GM21447 (cell line): ENCODE measurements around the gene OR51B4.
"Not testable (repeated sequence)": the region's sequence is repeated elsewhere in the genome, so short reads cannot be mapped to it uniquely, and the experiment has no call there.

Source experiments
- ATAC-seq: cut with Tn5 transposase; IDR thresholded peaks from one replicate; pipeline ENCODE4 v1.9.1; 2021; ENCODE audit not compliant: unreplicated experiment

OR51B4 gene

GRCh38 chr11:5297721-5298323, 3.9 kb downstream of the OR51B4 start:
- no peak for ATAC-seq

DNA sequence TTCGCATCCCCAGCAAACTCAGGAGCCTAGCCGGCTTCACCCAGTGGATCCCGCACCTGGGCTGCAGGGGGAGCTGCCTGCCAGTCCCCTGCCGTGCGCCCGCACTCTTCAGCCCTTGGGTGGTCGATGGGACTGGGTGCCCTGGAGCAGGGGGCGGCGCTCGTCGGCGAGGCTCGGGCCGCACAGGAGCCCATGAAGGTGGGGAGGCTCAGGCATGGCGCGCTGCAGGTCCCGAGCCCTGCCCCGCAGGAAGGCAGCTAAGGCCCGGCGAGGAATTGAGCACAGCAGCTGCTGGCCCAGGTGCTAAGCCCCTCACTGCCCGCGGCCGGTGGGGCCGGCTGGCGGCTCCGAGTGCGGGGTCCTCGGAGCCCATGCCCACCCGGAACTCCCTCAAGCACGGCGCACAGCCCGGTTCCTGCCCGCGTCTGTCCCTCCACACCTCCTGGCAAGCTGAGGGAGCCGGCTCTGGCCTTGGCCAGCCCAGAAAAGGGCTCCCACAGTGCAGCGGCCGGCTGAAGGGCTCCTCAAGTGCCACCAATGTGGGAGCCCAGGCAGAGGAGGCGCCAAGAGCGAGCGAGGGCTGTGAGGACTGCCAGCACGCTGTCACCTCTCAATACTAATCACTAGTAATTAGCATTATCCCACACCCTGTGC, 7.3 kb downstream of the OR51B4 start:
- ATAC-seq: not testable (repeated sequence)

- no peak for ATAC-seq
Observed at GRCh38 chr11:5293028-5293427, 8.7 kb downstream of the OR51B4 start.

DNA sequence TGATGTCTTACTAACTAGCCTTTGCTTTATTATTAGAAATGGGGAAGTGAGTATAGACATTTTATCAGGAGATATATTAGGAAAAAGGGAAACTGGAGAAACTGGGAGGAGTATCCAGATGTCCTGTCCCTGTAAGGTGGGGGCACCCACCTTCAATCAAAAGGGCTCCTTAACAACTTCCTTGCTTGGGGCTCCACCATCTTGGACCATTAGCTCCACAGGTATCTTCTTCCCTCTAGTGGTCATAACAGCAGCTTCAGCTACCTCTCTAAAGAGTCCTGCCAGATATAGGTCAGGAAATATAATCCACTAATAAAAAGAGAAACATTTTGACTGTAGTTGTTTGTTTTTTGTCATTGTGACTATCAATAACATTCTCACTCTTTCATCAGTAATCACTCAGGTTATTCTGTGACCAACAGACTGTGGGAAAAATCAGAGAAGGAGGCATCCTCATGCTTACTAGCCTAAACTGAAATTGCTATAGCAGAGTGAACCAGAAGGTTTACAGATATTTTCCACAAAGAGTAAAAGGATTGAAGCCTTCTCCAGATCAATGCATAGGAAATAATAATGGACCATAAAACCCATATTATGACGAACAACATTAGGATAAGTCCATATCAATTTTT, 10.4 kb downstream of the OR51B4 start:
- peak; percentile 92 for ATAC-seq

- ATAC-seq: no peak
Observed at GRCh38 chr11:5290106-5290505, 11.6 kb downstream of the OR51B4 start.

DNA sequence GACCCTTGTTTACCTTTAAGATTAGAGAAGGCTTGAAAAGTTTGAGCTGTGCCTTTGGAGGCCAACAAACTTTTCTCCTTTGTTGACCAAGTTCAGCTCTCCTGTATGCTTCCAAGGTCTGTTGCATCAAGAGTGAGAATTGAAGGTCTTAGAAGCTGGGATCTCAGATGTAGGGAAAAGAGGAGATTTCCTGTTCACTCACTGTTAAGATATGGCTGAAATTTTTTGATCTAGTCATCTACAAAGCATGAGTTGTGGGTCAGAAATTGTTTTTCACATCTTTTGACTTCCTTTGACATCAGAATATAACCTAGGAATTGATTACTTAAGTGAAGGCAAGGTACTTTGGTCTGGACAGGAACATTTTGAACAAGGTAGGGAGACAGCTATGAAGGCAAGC, 12.1 kb downstream of the OR51B4 start:
- no peak for ATAC-seq

DNA sequence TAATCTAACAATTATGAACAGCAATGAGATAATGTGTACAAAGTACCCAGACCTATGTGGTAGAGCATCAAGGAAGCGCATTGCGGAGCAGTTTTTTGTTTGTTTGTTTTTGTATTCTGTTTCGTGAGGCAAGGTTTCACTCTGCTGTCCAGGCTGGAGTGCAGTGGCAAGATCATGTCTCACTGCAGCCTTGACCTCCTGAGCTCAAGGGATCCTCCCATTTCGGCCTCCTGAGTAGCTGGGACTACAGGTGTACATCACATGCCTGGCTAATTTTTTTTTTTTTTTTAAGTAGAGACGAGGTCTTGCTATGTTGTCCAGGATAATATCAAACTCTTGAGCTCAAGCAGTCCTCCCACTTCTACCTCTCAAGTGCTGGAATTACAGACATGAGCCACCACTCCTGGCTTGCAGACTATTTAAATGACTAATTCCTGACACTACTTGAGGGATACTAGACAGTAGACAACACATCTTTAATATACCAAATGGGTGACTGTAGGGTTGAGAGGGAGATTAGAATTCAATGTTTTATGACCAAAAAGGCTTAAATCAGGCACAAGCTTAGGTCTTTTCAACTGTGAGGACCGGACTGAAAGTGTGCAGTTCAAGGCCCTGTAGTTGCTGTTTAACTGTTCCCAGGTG, 12.7 kb downstream of the OR51B4 start:
- ATAC-seq: no peak

DNA sequence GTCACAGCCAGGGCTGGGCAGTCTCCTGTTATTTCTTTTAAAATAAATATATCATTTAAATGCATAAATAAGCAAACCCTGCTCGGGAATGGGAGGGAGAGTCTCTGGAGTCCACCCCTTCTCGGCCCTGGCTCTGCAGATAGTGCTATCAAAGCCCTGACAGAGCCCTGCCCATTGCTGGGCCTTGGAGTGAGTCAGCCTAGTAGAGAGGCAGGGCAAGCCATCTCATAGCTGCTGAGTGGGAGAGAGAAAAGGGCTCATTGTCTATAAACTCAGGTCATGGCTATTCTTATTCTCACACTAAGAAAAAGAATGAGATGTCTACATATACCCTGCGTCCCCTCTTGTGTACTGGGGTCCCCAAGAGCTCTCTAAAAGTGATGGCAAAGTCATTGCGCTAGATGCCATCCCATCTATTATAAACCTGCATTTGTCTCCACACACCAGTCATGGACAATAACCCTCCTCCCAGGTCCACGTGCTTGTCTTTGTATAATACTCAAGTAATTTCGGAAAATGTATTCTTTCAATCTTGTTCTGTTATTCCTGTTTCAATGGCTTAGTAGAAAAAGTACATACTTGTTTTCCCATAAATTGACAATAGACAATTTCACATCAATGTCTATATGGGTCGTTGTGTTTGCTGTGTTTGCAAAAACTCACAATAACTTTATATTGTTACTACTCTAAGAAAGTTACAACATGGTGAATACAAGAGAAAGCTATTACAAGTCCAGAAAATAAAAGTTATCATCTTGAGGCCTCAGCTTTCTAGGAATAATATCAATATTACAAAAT, 13.4 kb downstream of the OR51B4 start:
- no peak for ATAC-seq

GRCh38 chr11:5286901-5287300, 14.8 kb downstream of the OR51B4 start:
- ATAC-seq: no peak

DNA sequence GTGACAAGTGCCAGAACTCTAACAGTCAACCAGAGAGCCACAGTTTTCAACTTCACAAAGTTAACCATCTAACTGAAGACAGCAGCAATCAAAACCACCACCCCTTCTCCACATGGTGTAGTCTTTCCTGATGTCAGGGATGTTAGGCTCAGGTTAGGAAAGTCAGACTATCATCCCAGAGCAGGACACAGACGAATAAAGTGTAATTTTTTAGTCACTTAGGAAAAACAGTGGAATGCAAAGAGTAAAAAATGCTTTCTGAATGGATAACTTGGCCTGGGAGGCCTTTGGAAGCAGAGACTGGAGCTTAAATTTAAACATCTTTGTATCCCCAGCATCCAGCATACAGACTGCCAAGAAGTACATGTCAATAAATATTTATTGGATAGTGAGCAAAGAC, 15.4 kb downstream of the OR51B4 start:
- ATAC-seq: no peak

DNA sequence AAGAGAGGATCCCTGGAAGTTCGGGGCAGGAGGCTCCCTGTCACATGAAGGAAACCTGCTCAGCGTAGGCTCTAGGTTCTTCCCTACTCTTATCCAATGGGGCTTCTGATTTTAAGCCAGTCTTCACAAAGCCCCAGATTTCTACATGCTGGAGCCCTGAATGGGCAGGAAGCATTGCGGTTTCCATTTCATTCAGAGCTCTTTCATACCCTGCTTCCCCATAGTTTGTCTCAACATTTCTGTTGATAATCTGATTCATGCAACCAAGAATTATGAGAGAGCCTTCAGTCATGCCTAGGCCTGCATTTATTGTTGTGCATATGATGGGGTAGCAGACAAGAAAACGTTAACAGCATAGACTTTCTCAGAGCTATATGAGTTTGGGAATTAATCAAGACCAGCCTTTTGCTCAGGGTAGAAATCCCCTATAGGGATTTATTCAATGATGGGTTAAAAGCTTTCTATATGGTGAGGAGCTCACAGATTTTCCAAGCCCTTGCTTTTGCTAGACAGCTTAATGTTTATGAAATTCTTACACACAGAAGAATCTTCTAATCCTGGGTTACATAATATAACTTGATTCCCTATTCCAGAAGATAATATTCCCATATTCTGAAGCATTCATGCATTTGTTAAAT, 15.9 kb downstream of the OR51B4 start:
- no peak for ATAC-seq

DNA sequence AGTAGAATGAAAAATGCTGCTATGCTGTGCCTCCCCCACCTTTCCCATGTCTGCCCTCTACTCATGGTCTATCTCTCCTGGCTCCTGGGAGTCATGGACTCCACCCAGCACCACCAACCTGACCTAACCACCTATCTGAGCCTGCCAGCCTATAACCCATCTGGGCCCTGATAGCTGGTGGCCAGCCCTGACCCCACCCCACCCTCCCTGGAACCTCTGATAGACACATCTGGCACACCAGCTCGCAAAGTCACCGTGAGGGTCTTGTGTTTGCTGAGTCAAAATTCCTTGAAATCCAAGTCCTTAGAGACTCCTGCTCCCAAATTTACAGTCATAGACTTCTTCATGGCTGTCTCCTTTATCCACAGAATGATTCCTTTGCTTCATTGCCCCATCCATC, 17.1 kb downstream of the OR51B4 start:
- ATAC-seq: no peak

- ATAC-seq: no peak
Observed at GRCh38 chr11:5283882-5284281, 17.9 kb downstream of the OR51B4 start.

DNA sequence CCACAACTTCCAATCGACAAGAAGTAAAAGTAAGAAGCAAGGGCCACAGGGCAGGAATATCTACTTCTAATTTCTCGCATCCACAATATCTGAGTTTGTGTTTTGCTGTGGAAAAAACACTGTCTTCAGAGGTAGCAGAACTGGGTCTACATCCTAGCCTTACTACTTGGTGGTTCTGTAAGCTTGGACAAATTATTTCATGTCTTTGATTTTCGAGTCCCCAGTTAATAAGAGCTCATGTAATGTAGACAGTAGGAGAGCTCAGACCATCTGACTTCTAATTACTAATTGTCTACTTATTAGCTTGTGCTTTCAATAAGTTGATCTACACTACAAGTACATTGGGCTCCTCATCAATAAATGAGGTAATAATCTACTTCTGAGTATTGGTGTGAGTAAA, 18.7 kb downstream of the OR51B4 start:
- no peak for ATAC-seq

- no peak for ATAC-seq
Observed at GRCh38 chr11:5282628-5283027, 19.1 kb downstream of the OR51B4 start.

DNA sequence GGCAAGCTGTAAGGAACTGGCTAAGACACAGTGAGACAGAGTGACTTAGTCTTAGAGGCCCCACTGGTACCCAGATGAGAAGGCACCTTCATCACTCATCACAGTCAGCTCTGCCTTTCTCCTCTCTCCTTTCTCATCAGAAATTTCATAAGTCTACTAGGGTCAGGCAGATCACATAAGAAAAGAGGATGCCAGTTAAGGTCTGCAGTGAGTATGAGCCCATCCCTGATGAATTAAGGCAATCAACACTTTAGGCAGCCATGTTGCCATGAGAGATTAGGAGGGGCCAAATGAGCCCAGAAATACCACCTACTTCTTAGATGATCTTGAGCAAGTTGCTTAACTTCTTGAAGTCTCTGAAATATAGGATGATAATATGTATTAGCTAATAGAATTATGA, 20.1 kb downstream of the OR51B4 start:
- no peak for ATAC-seq

GRCh38 chr11:5280582-5281102, 21.1 kb downstream of the OR51B4 start:
- ATAC-seq: peak; percentile 87

- ATAC-seq: no peak
Observed at GRCh38 chr11:5279471-5280090, 22.2 kb downstream of the OR51B4 start.

DNA sequence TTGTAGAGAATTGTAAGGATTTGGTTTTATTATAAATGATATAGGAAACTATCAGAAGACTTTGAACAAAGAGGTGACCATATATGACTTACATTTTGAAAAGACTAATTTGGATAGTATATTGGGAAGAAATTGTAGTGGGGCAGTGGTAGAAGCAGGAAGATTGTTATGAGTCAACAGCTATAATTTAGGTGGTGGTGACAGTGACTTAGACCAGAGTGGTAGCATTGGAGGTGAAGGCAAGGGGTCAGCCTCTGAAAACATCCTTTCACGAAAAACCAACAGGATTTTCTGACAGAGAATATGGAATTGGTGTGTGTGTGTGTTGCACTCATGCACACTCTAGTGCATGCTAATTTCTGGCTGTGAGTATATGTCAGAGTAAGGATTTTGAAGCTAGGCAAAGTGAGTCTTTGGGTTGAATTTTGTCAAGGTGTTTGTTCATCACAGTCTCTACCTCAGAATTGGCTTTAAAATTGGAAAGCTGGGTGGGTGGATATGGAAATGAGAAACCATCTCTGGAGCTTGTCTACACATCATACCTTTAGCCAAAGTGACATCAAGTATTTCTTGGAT, 23.9 kb downstream of the OR51B4 start:
- no peak for ATAC-seq

DNA sequence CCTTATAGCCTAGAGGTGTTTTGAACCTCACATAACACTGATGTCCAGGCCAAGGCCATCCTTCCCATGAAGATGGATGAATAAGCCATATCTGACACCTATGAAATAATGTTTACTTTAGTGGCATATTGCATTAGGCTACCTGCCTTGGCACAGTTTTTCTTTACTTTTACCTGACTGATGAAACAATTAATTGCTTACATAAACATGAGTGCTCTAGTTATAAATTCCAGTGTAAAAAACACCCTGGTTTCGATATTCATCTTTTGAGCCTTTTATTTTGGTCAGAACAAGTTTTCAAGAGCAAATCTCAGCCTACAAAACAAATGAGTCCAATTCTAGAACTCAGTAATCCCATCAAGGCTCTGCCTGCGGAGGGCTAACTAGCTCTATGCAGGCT, 25.0 kb downstream of the OR51B4 start:
- ATAC-seq: no peak
